VCaP (cell line): ENCODE results near the gene HIVEP3.

Experiments used
- H3K27ac ChIP-seq: fragments of 450-650 bp; 2 replicates; pipeline ENCODE4 v1.5.1; 2017
- TF ChIP-seq, protein P1 (sequence below): fragments of 450-650 bp; conservative IDR thresholded peaks from 2 replicates; pipeline ENCODE4 v1.5.1; 2017; ENCODE audit warnings: mild to moderate bottlenecking, moderate library complexity

Gene HIVEP3

GRCh38 chr1:41707793-41708192 lies 210.9 kb downstream of the HIVEP3 start:
- TF ChIP-seq, protein P1, sequence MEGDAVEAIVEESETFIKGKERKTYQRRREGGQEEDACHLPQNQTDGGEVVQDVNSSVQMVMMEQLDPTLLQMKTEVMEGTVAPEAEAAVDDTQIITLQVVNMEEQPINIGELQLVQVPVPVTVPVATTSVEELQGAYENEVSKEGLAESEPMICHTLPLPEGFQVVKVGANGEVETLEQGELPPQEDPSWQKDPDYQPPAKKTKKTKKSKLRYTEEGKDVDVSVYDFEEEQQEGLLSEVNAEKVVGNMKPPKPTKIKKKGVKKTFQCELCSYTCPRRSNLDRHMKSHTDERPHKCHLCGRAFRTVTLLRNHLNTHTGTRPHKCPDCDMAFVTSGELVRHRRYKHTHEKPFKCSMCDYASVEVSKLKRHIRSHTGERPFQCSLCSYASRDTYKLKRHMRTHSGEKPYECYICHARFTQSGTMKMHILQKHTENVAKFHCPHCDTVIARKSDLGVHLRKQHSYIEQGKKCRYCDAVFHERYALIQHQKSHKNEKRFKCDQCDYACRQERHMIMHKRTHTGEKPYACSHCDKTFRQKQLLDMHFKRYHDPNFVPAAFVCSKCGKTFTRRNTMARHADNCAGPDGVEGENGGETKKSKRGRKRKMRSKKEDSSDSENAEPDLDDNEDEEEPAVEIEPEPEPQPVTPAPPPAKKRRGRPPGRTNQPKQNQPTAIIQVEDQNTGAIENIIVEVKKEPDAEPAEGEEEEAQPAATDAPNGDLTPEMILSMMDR, result no peak
- H3K27ac ChIP-seq, result no peak overlapping the region

- TF ChIP-seq, protein P1, result no peak
- H3K27ac ChIP-seq, result no peak overlapping the region
Observed at GRCh38 chr1:41705798-41706197, 212.9 kb downstream of the HIVEP3 start.

DNA sequence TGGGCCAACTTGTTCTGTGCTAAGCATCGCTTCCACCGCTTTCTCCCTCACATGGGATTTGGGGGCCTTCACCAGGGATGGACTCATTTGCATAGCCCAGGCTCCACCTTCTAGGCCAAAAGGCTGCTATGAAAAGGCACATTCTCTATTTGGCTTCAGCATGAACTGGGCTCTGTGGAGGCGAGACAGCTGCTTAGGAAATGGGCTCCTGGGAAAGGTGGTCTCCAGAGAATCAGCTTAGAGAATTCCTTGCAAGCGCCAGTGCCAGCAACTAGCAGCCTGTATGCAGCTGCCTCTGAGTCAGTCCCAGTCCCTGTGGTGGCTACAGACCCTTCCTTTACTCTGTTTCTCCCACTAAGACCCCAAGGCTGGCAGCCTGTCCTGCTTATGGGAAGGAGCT lies 214.5 kb downstream of the HIVEP3 start:
- no peak overlapping the region for H3K27ac ChIP-seq
- TF ChIP-seq, protein P1, result no peak

- H3K27ac ChIP-seq, result no peak overlapping the region
- TF ChIP-seq, protein P1, result no peak
Observed at GRCh38 chr1:41702771-41703170, 216.0 kb downstream of the HIVEP3 start.

DNA sequence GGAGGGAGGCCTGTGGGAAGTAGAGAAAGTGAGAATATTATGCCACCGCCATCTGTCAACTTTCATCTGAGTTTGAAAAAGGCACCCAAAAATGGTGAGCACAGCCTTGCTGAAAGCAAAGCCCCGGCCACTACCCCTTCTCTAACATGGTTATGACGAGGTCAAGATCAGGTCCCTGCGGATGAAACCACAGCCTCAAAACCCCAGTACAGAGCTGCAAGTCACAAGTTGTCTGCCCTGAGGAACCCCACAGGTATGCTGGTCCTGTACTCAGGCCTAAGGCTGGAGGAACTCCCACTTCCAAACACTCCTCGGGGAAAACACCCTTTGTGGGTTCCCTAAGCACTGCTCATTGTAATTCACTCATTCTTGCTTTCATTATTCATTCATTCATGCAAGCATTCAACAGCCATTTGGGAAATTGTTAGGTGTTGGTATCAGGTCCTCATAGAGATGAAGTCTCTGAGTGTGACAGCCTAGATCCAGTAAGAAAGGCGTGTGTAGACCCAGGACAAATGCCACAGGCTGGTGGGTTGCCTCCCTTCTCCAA lies 217.7 kb downstream of the HIVEP3 start:
- no peak overlapping the region for H3K27ac ChIP-seq
- TF ChIP-seq, protein P1, result no peak

DNA sequence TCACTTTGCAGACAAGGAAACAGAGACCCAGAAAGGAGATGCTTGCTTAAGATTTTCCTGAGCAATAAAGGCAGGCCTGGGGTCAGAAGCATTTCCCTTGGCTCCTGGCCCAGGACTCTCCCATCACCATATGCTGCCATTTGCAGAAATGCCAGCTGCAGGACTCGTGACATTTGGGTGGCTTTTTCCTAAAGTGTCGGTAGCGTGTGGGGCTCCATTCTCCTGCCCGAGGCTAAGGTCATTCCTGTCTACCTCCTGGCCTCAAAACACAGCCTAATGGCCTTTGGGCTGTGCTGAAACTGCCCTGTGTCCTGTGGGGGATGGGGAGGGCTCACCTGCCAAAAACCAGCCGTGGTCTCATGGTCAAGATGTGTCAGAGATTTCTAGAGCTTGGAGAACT lies 218.1 kb downstream of the HIVEP3 start:
- no peak overlapping the region for H3K27ac ChIP-seq
- TF ChIP-seq, protein P1, result no peak

- TF ChIP-seq, protein P1, result no peak
- H3K27ac ChIP-seq, result no peak overlapping the region
Observed at GRCh38 chr1:41699861-41700248, 218.9 kb downstream of the HIVEP3 start.
